C4-2B (cell line): ENCODE results near the gene TRAF3IP1.

ENCODE experiments used
- CTCF ChIP-seq: fragments of 450-650 bp; conservative IDR thresholded peaks from 2 replicates; pipeline ENCODE4 v1.5.1; 2017; ENCODE audit warnings: mild to moderate bottlenecking
- ZFX ChIP-seq: fragments of 450-650 bp; IDR thresholded peaks from 2 replicates; pipeline ENCODE4 v1.6.1; 2017

- TF ChIP-seq CTCF (no peak), ZFX (no peak)
These were observed 89.3 kb downstream of the TRAF3IP1 start for GRCh38 chr2:238409341-238410199.
